NCI-H187 treated with DMSO at 0.1 percent for 48 hours (cell line): ENCODE data around the gene THSD8.

ENCODE experiments used
- DNase-seq: peaks from one replicate; lab custom pipeline; 2025; lab: John Stamatoyannopoulos, UW

THSD8 gene

GRCh38 chr19:12801466-12802266, at the start of gene THSD8, which contains the start of gene PRDX2:
THSD8 (plus strand) TSS chr19:12802069; CDS start chr19:12802072, 3 bp downstream.
PRDX2 (minus strand) TSS chr19:12801800; CDS start chr19:12801261, 539 bp downstream.
- DNase-seq, result no peak

DNA sequence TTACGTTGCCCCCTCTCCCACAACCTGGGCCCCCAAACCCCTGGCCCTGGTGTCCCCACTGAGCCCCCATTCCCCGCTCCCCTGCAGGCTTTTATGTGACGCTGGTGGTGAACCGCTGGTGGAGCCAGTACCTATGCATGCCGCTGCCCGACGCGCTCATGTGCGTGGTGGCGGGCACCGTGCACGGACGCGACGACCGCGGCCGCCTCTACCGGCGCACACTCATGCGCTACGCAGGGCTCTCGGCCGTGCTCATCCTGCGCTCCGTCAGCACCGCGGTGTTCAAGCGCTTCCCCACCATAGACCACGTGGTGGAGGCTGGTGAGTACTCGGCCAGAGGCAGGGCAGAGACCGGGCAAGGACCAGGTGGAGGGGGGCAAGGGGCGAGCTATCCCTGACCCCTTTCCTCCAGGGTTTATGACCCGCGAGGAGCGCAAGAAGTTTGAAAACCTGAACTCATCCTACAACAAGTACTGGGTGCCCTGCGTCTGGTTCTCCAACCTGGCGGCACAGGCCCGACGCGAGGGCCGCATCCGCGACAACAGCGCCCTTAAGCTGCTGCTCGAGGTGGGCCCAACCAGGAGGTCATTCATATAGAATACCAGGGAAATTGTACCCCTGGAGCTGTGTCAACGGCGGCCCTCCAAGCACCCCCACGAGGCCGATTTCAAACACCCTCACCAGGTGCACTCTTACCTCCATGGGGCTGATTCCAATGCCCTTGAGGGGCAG, 47.2 kb upstream of the THSD8 start:
- DNase-seq, result no peak

DNA sequence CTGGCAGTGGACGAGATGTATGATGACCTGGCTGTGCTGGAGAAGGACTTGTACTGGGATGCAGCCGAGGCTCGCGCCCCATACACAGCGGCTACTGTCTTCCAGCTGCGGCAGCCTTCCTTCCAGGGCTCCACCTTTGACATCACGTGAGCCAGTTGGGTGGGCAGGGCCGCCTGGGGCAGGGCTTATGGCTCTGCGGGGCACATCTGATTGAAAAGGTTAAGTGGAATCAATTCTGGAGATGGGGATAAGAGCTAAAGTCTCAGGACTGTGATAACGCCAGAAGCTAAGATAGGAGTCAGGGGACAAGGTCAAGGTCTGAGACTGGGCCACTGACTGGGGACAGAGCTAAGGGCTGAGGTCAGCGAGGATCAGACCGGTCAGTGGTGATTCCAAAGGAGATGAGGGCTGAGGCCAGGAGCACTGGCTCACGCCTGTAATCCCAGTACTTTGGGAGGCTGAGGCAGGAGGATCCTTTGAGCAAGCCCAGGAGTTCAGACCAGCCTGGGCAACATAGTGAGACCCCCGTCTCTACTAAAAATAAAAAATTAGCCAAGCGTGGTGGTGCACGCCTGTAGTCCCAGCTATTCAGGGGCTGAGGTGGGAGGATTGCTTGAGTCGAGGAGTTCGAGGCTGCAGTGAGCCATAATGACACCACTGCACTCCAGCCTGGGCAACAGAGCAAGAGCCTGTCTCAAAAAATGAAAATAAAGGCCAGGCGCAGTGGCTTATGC, 45.6 kb upstream of the THSD8 start:
- no peak for DNase-seq

DNA sequence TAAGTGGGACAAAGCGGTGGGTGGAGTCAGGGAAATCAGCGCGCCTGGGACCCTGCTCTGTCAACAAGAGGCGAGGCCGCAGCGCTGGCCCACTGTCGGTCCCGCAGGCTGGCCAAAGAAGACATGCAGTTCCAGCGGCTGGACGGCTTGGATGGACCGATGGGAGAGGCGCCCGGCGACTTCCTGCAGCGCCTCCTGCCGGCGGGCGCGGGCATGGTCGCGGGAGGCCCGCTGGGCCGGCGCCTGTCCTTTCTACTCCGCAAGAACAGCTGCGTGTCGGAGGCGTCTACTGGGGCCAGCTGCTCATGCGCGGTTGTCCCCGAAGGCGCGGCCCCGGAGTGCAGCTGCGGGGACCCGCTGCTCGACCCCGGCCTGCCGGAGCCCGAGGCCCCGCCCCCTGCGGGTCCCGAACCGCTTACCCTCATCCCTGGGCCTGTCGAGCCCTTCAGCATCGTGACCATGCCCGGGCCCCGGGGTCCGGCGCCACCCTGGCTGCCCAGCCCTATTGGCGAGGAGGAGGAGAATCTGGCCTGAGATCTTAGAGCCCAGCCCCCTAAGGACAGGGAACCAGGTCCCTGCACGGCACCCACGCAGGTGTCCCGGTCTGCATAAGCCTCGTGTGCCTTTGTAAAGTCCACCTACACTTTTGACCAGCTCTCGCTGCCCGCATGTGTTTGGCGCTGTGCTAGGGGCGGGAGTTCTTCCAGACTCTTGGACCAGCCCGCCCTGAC, 44.2 kb upstream of the THSD8 start:
- DNase-seq, result no peak

DNA sequence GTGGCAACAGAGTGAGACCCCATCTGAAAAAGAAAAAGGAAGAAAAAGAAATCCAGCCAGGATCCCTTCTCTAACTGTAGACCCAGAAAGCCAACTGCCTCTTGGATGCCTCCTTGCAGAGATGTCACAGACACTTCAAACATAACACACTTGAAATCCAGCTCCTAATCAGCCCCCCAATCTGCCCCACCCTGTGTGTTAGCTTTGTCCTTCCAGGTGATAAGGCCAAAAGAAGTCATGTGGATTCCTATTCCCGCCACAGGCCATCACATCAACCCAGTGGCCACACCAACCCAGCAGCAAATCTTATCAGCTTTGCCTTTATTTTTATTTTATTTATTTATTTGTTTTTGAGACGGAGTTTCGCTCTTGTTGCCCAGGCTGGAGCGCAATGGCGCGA, 42.2 kb upstream of the THSD8 start:
- DNase-seq, result no peak

GRCh38 chr19:12763100-12763499, 38.8 kb upstream of the THSD8 start:
- no peak for DNase-seq

DNA sequence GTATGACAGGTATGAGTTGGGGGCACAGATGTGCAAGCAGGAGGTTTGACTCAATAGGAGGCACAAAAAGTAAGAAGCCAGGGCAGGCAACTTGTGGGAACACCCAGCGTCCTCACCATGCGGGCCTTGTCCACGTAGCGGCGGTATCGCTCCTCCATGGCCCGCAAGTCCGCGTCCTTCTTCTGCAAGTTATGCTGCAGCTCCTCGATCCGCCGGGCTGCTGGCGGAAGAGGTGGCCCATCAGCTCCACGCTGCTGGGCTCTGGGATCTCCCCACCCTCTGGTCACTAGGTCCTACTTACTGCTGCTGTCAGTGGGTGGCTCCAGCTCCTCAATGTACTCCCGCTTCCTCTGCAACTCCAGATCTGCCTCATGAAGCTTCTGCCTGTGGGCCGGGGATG, 37.2 kb upstream of the THSD8 start:
- no peak for DNase-seq

DNA sequence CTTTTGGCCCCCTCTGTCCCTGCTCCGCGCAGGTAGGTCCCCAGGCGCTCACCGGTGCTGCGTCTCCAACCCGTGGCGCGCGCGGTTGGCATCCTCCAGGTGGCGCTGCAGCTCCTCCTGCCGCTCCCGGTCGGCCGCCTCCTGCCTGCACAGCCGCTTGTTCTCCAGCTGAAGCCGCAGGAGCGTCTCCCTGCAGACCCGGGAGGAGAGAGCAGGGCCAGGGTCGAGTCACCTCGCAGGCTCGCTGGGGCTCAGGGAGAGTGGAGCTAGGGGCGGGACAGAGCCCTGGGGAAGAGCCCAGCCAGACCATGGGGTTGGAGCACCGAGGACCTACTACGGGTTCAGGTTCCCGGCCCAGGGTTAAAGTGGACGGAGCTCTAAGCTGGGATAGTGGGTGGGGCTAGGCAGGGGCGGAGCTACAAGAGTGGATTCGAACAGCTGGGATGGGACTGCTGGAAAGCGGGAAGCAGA, 35.8 kb upstream of the THSD8 start:
- DNase-seq, result peak; percentile 46

DNA sequence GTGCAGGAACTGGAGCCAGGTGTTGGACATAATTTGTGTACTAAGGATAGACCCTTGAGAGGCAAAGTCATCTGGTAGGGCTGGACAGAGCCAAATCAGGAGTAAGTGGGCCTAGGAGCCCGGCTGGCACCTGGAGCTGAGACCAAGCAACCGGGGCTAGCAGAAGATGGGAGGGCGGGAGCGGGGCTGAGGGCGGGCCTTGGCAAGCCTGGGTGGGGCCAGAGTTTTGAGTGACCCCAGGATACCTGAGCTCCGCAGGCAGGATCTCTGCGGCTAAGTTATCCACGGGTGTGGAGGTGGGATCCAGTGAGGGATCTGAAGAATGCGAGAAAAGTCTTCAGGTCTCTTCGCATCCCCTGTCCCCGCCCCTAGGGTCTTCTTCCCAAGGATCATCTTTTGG, 34.7 kb upstream of the THSD8 start:
- DNase-seq, result no peak

DNA sequence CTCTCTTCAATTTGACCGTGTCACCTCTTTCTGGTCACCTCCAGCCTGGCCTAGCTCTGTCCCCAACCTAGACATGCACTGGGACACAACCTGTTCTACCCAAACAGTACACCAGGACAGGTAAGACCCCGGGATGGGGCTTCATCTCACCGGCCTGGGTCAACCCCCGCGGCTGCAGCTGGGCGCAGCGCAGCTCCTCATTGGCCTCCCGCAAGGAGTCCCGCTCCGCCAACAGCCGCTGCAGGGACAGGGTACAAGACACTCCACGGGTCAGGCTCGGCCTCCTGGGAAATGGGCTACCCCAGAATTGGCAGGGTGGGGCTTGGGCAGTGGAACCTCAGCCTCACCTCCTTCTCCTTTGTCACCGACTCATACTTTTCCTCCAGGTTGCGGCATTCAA, 34.2 kb upstream of the THSD8 start:
- DNase-seq, result no peak

- DNase-seq, result peak; percentile 42
Measured at GRCh38 chr19:12769689-12770088, 32.2 kb upstream of the THSD8 start.

DNA sequence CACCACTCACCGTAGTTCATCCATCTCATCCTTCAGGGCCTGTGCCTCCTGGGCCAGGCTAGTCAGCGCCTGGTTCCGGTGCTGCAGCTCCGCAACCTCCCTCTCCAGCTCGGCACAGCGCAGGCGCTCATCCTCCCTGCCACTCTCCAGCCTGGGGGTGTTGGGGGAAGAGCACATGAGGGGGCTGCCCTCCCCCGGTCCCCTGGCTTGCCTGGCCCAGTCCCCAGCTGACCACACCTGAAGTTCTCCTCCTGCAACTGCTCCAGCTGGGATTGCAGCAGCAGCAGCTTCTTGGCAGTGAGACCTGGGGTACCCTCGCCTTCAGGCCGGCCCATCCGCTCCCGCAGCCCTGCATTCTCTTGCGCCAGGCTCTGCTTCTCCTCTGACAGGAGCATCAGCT, 30.9 kb upstream of the THSD8 start:
- no peak for DNase-seq

- DNase-seq, result no peak
Measured at GRCh38 chr19:12772323-12772722, 29.5 kb upstream of the THSD8 start.

DNA sequence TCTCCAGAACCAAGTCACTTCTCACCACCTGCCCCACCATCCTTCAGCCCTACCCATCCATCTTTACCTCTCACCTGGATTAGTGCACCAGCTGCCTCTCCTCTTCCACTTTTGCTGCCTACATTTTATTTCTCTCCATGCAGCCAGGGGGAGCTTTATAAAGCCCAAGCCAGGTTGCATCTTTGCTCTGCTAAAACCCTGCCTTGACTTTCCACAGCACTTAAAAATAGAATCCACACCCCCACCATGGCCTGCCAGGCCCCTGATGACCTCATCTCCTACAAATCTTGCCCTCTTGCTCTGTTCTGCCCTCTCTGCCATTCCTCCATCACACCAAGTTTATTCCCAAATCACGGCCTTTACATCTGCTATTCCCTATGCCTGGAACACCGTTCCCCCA, 28.3 kb upstream of the THSD8 start:
- DNase-seq, result no peak

GRCh38 chr19:12774588-12775555, 27.0 kb upstream of the THSD8 start, which contains the start of gene HOOK2:
HOOK2 (minus strand) TSS chr19:12775552; CDS start chr19:12775449, 103 bp downstream.
- no peak for DNase-seq

- no peak for DNase-seq
Measured at GRCh38 chr19:12777217-12778016, 24.5 kb upstream of the THSD8 start.

- no peak for DNase-seq
Measured at GRCh38 chr19:12778017-12778904, 23.6 kb upstream of the THSD8 start.

- DNase-seq, result no peak
Measured at GRCh38 chr19:12778905-12779161, 23.0 kb upstream of the THSD8 start.
